22Rv1 (cell line): Measurements from ENCODE around the gene NLRC5.

Experiments used
- CTCF ChIP-seq: fragments of 450-650 bp; IDR thresholded peaks from 2 replicates; pipeline ENCODE4 v1.5.1; 2017; ENCODE audit warnings: mild to moderate bottlenecking
- ZFX ChIP-seq: fragments of 450-650 bp; IDR thresholded peaks from 2 replicates; pipeline ENCODE4 v1.6.1; 2017; ENCODE audit warnings: antibody characterized with exemption, borderline replicate concordance

- TF ChIP-seq CTCF (no peak), ZFX (no peak)
Observed at GRCh38 chr16:57058291-57058861, 69.0 kb downstream of the NLRC5 start.
